ENCODE results near the gene CMBL.

GRCh38 chr5:10300246-10300645, 7.5 kb downstream of the CMBL start:
- TF ChIP-seq CTCF (IDR thresholded peaks at IDR 0.05) (no peak), POLR2A (IDR thresholded peaks at IDR 0.05) (peak in 1 of 2 donors; percentile 15)

Data from Peyer's patch (tissue), 4 donors.